Medulla oblongata (tissue), 1 donor: ENCODE results near the gene MMP1.

ENCODE experiments used
- DNase-seq: peaks from one replicate; pipeline ENCODE4 v3.0.0-alpha.2; 2015; ENCODE audit errors: extremely low spot score

MMP1 gene

DNA sequence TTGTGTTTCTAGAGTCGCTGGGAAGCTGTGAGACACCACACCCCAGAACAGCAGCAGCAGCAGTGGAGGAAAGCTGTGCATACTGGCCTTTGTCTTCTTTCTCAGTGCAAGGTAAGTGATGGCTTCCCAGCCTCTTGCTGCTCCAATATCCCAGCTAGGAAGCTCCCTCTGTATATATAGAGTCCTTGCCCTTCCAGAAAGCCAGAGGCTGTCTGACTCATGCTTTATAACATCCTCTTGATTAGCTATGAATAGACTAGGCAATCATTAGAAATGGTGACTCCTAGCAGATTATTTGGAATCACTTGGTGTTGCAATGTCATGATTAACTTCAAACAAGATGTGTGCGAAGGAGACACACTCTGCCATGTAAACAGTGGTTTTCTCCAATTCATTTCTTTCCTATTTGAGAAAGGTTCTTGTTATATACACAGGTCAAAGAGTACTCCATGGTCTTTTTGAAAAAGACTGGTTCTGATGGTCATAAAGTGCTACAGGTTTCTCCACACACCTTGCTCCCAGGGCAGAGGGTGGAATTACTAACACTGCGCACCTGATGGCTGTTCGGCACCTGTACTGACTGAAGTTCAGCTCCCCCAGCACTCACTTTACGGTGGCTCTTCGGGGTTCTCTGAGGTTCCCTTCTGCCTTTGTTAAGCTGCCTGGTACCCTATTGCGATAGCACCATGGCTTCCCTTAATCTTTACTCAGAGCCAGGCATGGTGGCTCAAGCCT is at the start of gene MMP1:
Gene MMP1 (minus strand): TSS at position 149 of the 735 bp plus-strand sequence. CDS start 68 bp downstream, at position 81.
- no peak for DNase-seq

DNA sequence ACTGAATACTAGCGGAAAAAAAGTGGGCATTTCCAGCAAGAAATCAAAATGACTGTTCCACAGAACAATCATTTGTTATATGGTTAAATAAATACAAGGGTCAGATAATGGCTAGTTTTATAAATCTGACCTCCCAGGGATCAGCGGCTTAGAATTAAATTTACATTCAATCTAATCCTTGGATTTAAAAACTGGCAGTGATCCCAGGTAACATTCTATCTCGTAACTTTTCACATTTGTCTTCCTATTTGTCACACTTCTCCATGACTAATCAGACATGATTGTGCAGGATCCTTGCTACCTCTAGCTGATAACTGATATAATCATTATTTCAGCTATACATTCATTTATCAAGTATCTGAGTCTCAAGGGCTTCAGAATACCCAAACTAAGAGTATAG is 48.3 kb upstream of the MMP1 start:
- DNase-seq: no peak

DNA sequence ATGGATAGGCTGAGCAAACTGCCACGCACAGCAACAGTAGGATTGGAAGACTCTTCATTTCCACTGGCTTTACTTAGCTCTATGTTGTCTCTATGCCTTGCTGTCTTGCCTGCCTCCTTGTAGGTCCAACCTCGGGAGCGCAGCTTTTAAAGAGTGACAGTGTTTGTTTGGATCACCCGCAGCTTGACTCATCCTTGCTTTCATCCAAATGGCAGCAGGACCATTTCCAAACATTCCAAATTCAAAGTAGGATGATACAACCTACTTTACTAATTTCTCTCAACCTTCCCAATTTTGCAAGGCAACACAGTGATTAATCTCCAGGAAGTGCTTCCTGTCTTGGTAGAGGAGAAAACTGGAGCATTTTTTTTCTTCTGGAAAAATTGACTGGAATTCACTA is 45.5 kb upstream of the MMP1 start, which contains the start of gene MMP3:
Gene MMP3 (minus strand): TSS at position 121 of the 400 bp plus-strand sequence. CDS start 63 bp downstream, at position 58.
- DNase-seq: no peak

DNA sequence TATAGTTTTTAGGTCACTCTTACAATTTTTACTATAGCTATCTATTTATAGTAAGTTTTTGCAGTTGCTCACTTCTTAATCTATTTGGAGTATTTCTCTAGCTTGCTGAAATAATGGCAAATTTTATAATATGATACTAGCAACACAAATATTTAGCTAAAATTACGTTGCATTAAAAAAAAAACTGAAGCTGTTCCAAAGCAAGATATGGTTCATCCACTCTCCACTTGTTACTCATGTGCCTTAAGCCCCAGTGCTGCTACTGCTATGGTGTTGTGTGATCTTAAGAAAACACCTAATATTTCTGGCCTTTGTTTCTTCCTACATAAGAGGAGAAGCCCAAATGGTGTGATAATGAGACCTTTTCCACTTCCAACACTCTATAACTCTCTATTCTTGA is 45.0 kb upstream of the MMP1 start:
- no peak for DNase-seq

DNA sequence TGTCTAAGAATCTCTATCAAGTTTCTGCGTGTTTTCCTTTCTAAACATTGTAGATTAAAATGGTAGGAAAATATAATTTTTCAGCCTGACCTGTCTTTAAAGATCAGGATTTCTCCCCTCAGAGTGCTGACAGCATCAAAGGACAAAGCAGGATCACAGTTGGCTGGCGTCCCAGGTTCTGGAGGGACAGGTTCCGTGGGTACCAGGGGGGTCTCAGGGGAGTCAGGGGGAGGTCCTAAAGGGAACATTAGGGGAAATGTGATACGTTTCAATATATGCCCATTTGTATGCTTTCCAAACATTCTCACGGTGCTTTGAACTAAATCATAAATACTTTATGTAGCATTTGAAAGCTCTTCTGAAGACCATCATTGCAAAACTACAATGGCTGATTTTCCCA is 42.1 kb upstream of the MMP1 start:
- no peak for DNase-seq

DNA sequence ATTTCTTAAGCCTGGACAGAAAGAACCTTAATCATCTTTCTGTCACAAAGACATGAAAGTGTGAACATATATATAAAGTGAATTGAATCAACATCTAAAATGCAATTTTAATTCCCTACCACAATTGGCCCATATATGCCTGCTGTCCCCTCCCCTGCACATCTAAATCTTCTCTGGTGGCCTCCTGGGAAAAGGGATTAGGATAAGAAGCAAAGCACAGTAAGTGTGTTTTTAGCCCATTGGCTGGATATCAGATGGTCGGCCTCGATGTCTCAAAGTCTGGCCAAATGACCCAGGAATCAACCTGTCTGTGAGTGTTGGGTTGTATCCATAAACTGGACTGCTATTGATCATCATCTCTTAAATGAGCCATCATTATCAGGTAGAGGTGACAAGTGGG is 39.7 kb upstream of the MMP1 start:
- DNase-seq: no peak

DNA sequence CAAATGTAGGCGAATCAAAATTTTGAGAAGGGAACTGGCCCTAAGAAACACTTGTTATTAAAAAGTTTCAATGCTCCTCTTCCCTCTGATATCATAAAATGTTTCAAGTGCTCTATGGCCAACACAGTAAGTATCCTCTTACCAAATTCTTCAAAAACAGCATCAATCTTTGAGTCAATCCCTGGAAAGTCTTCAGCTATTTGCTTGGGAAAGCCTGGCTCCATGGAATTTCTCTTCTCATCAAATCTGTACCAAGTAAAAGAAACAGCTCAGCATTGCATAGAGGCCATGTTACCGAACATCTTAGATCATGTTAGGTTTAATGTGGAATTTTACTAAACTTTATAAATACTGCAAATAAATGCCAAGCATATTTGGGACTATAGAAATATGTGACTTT is 39.2 kb upstream of the MMP1 start:
- no peak for DNase-seq

DNA sequence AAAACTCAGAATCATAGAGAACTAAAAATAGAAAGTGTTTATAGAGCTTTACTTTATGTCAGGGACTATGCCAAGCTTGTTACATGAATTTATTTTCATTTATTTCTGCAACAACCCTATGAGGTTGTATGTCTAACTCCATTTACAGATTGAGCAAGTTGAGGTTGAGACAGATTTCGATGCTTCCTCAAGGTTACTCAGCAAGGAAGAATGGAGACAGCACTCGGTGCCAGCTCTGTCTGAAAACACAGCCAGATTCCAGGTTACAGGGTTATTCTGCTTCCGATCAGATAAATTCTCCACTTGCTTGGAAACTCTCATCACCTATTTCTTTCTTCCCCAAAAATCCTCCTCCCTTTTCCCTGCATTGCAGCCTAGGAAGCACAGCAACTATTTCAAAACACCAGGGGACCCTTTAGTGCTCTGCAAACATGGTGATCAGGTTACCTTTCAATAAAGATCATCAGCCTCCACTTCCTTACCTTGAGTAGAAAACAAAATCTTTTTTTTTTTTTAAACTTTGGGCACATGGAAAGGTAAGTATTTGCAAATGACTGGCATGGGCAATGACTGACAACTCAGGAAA is 38.4 kb upstream of the MMP1 start:
- no peak for DNase-seq

DNA sequence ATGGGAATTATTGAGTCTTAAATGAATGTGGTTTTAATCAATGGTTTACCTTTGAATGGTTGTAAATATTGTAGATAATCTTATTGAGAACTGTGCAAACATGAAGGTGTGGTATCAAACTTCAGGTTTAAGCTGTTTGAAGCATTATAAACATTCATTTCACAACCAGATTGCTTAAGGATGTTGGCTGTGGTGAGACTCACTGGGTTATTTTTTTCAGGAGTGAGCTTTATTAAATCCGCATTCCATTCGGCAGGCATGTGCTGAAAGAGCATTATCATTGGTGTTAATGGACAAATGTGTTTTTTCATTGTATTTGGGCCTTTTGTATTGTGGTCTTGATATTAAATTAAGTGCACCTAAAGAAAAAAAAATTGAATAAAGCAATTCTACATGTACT is 35.8 kb upstream of the MMP1 start:
- no peak for DNase-seq

DNA sequence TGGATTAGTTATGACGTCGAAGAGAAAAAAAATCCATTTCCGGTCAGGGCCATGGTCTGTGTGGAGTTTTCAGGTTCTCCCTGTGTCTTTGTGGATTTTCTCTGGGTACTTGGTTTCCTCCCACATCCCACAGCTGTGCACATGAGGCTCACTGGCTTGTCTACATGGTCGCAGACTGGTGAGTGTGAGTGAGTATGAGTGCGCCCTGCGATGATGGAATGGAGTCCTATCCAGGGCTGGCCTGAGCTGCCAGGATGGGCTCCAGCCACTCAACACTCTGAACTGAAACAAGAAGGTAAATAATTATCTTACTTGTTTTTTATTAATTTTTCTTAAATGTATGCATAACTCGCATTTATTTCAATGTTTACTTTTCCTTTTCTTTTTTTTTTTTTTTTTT is 34.7 kb upstream of the MMP1 start:
- no peak for DNase-seq

DNA sequence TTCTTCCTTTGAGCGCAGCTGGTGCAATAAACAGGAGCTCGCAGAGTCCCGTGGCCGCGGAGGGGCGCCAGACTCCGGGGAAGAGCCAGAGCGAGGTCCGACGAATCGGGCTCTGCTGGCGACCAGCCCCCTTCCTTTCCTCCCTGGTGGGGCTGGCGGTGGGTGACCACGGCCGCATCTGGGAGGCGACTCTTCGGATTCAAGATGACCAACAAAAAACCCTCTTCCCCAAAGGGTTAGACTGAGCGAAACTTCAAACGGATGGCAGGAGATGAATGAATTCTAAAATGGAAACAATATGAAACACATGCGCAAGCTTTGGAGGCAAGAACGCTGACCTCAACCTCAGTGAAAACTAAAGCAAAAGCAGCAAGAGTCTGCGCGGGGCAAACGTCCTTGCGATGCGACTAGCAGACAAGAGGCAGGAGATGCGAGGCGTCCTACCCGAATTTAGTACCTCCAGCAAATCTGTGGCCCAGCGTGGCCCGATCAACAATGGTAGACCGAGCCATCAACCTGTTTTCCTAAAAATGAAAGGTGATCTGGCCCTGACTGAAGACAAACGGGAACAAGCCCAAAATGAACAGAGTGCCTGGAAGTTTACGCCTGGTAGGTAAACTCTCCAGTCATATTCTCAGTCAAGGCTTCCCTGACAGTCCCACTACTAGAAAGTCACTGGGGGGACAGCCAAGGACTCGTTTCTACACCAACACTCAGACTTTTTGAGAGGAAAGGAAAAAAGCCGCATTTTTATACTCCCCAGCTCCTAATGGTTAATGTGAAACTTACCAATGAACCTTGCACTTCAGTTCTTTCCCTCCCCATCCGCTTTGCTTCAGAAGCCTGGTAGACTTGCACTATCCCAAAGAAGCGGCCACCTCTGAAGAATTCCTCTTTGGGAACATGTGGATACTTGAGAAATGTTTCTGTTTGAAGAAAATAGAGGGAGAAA is 33.8 kb upstream of the MMP1 start:
- DNase-seq: peak; percentile 48

DNA sequence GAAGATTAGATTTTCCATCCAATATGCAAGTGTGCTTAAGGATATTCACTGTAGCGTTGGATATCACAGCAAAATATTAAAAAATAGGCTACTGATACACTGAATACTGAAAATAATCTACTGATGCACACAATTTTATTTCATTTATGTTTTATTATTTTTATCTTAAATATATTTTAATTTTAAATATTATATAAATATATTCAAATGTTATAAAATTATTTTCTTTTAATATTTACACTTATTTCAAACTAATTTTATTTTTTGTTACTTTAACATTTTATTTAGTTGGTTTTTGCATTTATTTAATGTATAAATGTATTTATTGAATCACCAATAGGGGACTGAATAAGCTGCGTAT is 33.1 kb upstream of the MMP1 start:
- no peak for DNase-seq

DNA sequence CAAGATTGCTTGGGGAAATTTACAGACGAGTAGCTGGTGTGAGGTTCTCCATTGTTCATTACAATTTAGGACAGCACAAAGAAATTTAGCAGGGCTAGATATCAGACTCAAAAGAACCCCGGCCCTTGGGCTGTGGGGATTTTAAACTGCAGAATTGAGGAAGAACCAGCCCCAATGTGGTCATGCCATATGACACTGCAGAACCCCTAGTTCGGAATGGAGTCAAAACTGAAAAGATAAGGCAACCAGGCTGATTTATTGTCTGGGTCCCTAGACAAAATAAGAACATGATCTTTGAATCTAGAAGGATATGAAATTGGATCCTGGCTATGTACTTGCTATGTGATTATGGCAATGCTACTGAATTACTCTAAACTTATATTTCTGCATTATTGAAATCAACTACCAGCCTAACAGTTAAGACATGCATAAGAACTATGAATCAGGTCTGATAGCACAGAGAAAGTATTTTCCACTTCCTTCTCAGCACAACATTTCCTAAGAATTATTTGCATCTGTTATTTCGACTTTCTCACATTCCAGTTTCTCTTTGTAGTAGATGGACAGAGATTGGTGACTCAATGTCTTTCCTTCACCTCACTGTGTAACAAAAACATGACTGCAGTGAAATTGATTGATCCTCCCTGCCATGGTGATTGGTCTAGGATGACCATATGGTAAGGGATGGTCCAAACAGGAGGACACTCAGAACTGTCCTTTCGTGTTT is 32.2 kb upstream of the MMP1 start:
- no peak for DNase-seq

DNA sequence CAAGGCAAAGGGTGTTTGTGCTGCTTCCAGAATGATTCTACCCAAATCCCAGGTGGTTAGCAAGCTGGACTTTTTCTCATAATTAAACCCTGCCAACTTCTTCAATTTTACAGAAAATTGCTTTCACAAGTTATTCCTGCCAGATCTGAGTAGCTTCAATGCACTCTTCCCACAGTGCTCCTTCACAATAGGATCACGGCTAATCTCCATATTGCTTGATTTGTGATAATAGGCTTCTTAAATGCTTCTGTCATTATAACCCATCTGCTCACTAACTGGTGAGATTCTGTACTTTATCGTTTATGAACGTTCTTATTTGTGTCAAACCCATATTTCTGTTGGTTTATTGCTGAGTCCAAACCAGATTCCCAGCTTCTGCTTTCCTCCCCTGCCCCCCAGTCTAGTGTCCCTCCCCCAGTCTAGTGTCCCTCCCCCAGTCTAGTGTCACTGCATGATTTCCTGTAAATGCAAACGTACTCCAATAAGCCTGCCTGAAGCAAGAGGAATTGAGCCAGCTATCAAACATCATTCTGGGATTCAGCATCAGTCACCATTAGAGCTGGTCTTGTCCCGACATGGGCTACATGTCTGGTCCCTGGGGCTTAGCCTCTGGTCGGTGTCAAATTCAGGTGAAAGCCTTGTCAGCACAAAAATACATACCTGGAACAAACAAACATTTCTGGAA is 31.5 kb upstream of the MMP1 start:
- DNase-seq: no peak

DNA sequence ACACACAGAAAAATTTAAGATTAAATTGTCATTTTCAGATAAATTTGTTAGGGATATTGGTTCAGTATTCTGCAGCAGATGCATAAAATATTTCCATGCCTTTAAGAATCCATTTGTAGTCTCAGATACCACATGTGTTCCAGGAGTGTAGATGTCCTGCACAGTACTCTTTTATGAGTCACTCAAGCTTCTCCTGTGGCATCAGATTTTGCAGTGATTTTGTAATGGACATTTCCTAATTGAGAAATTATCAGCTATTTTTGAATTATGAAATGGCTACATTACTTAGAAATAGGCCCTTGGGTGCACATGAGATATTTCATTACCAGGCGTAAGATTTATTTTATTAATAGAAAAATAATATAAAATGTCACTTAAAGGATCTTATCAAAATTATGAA is 26.6 kb upstream of the MMP1 start:
- DNase-seq: no peak

DNA sequence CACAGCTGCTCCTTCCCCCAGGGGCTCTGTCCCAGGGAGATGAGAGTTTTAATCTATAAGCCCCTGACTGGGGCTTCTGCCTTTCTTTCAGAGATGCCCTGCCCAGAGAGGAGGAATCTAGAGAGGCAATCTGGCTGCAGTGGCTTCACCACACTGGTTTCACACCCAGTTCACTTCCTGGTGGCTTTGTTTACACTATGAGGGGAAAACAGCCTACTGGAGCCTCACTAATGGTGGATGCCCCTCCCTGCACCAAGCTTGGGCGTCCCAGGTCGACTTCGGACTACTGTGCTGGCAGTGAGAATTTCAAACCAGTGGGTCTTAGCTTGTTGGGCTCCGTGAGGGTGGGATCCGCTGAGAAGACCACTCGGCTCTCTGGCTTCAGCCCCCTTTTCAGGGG is 21.5 kb upstream of the MMP1 start:
- no peak for DNase-seq

DNA sequence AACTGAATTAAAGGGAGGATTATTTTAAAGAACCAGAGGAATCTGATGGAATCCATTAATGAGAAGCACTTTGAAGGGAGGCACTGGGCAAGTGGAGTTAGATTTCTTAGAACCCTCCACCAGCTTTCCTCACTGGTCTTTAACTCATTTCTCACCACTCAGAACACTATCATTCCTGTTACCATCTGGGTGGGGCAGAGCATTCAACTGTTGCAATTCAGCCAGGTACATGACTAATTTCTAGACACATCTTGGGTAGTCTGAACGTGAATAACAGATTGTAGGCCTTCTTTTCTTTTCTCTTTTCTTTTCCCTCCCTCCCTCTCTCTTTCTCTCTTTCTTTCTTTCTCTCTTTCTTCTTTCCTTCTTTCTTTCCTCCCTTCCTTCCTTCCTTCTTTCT is 15.5 kb upstream of the MMP1 start:
- no peak for DNase-seq

DNA sequence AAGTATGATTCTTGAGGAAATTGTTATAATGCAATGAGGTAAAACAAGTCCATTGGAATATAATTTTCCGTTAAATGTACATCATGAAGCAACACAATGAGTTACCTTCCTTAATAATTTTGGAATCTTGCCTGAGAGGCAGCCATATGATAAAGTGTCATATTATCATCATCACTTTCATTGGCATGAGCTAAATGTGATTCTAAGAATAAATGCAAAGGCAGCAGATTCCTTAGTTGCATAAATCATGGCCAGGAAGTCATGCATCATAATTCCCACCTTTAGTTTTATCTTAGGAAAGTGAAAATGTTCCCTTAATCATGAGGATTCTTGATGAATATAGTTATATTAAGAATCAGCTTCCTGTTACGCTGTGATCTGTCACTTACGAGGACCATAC is 14.2 kb upstream of the MMP1 start:
- DNase-seq: no peak

DNA sequence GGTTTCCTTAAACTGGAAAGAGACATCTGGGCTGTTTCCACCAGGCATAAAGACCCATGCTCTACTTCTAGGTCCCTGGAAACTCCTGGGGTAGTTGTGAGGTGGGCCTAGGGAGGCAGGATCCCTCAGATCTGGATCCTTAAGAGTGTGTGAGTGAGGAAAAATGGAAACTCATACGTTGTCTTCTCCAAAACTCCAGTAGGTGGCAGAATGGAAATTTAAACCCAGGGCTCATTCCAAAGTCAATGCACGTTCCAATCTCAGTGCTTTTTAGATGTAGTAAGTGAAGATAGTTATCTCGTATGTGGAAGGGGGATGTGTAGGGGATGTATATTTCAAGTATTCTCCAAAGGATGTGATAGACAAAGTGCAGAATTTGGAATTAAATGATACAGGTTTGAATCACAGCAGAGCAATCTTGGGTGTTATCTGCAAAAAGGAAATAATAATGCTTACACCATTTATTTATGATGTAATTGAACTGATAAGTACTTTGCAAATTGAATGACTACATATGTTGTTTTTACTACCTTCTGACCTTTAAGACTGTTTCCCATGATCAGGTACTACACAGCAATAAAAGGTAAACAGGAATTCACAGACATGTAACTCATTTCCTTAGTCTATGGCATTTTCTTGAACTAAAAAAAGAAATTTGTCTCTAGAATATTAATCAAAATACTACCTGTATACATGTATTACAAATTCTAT is 13.1 kb upstream of the MMP1 start:
- no peak for DNase-seq

DNA sequence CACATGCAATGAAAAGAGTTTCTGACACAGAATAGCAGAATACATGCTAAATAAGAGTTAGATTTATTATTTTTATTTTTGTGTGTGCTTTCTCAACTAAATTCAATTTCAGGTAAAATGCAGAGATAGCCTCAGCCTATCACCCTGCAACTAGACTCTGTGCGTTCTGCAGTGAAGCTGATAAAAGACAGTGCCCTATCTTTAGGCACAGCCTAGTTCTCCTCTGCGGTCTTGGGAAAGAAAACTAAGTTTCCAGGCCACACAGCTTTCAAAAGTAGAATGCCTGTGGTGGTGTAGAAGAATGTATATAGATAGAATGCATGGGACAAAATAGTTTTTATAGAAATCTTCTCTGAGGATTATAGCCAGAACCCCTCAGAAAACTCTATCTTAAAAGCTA is 12.0 kb upstream of the MMP1 start:
- DNase-seq: no peak

DNA sequence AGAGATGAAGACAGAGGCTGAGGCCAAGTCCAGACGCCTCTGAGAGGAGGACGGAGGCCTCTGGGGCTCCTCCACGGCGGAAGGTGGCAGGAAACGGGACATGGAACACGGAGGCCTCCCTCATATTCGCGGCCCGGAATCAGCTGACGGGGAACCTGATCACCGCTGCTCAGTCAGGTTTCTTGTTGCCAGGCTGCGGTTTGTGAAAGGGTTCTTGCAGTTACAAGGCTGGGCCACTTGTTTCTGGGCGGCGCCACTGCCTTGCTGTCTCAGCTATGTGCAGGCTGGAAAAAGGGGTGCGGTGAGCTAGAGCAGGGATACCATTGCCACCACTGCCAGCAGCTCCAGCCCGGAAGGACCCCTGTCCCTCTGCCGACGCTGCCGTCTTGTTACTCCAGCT is 10.0 kb upstream of the MMP1 start:
- no peak for DNase-seq
